HG03097 (cell line): ENCODE results near the gene PCMTD2.

Experiments used
- ATAC-seq: cut with Tn5 transposase; IDR thresholded peaks from one replicate; pipeline ENCODE4 v1.9.1; 2021; ENCODE audit not compliant: unreplicated experiment, low FRiP score

The PCMTD2 gene

DNA sequence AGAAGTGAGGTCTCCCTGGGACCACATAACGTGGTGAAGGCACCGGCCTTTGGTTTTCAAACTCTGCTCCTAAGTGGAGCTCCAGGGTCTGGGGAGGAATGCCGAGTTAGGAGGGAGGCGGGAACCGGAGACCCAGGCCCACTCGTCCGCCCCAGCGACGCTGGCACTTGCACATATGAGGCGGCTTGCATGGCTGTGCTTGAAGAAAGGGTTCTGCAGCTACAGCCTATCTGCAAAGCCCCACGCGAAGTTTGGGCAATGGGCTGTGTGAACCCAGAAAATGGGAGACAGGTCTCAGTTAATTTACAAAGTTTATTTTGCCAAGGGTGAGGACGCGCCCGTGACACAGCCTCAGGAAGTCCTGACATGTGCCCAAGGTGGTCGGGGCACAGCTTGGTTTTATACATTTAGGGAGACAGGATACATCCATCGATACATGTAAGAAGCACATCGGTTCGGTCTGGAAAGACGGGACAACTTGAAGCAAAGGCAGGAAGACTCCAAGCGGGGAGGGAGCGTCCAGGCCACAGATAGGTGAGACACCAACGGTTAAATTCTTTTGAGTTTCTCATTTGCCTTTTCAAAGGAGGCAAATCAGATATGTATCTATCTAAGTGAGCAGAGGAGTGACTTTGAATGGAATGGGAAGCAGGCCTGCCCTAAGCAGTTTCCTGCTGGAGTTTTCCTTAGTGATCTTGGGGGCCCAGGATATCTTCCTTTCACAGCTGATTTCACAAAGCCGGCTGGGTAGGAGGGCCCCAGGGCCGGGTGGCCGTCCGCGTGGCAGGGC lies 782 bp upstream of the PCMTD2 start:
- no peak for ATAC-seq

DNA sequence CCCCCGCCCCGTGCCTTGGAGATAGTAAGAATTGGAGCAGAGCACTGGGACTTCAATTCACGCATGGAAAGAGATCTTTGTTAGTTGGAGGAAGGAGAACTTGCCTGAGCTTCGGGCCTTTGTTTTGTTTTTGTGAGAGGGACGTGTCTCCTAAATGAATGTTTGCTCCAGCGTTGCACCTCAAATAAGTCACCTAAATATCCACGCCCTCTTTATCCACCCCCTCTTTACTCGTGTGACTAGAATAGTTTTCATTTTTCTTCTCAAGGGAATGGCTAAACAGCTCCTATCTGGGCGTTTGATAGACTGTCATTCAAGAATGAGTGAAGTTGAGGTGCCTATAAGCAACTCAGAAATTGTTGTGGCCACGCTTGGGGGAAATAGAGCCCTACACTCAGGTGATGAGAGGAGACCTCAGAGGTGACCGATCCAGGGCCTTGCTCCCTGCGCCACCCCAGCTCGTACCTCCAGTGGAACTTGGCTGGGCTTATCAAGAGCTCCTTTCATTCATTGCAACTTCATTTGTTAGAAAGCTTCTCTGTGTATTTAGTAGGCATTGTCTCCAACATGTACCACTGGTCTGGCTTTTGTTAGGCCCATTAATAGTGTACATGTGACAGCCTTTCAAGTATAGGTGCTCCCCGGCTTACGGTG lies 861 bp downstream of the PCMTD2 start:
- no peak for ATAC-seq

DNA sequence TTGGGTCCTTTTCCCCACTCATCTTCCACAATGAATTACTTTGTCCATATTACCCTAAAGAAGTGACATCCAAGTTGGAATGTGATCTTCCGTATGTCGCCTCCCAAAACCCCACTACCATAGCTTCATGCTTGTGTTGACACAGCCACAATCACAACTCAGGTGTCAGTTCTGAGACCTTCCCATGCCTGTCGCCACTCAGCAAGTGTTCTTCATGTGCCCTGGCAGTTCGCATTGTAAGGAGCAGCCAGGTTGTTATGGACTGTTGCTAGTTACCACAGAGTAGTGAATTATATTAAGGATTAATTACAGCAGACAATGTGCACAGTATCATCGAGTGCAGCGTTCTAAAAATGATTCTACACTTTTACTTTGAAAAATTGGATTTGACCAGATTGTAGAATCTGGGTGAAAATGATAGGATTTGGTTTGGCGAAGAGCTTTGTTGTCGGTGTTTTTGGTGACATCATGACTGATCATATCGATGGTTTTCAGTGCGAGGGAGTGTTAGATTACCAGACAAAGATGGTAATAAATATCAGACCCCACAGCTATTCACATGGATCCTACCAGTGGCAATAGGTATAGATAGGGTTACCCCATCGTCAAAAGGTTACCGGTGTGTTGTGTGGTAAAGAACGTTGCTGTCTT lies 1.7 kb downstream of the PCMTD2 start:
- ATAC-seq: no peak

DNA sequence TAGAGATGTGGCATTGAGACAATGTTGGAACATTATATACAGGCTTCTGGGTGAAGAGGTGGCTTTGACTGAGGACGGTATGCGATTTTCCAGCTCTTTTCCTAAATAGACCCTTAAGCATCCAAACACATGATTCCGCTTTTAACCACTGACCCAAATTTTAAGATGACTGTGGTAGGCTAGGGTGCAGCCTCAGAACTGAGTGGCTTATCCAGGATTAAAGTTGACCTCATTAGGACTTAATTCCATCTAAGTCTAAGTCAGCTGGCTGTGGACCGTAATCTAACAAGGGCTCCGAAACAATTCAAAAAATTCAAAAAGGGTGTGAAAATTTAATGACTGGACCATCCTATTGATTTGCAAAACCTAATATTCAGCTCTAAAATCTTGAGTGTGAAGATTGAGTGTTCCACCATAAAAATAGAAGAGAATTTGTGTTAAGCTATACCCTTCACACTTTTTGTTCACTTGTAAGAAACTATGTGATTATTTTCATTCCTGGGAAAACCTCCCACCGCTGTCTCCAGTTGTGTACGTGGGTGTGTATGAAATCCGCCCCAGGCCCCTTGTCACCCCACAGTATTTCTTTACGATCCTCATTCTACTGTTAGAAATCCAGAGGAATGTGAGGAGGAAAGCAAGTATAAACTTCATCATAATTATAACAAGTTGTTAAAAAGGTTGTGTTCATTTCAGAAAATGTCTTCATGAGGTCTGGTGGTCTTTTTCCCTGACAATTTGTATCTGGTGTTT lies 2.7 kb downstream of the PCMTD2 start:
- no peak for ATAC-seq

DNA sequence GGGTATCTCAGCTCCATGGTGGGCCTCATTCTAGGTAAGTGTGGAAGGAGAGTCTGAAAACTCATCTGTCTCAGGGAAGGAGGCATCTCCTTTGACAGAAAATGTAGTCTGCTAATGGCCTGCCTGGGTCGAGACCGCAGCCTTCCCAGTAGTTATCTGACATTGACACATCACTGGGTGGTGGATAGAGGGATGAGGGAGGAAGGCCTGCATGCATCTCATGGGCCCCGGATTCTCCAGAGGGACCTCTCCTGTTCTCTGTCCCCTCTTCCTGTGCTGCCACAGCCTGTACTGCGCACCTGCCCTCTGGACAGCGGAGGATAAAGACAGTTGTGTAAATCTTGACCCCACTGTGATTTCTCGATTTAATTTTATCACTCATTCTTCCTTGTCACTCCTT lies 4.7 kb downstream of the PCMTD2 start:
- ATAC-seq: no peak

DNA sequence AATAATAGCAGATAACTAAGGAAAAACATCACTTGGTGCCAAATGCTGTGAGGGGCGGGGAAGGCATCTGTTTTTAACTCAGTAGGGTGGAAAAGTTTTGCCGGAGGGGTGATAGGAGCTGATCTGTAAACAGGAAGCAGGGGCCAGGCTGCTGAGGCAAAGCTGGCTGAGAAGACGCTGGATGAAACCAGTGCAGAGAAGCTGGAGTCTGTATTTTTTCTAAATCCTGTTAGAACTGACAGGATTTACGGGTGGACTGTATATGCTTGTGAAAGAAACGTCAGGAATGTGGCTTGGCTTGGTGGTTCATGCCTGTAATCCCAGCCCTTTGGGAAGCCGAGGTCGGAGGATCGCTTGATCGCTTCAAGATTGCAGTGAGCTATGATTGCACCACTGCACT lies 5.6 kb downstream of the PCMTD2 start:
- no peak for ATAC-seq

DNA sequence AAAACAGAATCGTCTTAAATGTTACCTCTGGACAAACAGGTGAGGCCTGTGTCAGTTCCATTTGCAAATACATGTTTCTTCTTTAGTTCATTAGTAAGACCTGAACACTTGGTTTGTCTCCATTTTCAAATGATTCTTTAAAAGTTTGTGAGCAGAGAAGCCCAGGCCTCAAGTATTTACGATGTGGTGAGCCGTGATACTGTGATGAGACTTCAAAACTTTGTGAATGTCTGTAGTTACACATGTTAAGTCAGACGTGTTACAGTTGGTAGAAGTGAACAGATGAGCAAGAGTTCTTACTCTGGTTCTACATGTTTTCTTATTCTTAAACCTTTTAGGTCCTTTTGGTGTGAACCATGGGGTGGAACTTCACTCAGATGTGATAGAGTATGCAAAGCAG lies 8.5 kb downstream of the PCMTD2 start:
- no peak for ATAC-seq

DNA sequence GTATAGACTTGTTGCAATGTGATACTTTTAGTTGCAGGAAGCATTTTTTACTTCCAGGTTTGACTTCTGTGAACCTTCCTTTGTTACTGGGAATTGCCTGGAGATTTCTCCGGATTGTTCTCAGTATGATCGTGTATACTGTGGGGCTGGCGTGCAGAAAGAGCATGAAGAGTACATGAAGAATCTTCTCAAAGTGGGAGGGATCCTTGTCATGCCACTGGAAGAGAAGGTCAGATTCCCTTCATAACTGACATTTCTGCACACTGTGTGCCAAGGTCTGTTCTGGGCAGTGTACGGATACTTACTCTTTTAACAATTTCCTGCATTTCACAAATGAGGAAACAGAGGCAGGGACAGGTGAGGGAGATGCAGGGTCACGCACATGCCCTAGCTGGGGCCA lies 9.7 kb downstream of the PCMTD2 start:
- no peak for ATAC-seq

DNA sequence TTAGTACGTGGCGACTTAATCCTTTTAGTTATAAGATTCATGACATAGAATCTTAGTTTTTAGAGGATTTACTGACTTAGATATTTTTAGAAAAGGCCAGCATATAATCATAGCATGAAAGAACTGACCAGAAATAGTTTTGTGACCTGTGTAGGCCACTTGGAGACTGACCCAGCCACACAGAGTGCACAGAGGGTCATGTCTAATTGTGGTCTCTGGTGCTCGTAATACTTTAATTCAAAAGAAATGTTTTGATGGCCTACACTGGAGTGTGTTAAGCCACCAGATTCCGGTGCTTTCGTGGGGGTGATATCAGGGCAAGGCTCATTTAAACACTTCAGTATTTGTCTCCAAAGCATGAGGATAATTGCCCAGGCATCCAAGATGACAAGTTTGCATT lies 11.4 kb downstream of the PCMTD2 start:
- ATAC-seq: no peak

DNA sequence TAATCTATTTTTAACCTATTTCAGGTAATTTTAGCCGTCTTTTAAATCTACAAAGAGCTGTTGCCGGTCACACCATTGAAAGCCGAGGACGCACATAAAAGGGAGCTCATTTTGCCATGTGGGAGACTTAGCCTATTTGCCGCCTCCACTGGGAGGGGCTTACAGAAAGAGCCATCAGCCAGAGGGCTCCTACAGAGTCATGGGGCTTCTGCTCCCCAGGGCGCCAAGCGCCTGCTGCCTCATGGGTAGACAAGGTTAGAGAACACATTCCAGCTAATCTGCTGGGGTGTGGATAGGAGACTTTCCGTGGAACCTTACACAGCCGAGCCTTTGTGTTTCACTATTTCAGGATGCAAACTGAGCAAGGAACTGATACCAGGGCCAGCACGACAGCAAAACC lies 12.6 kb downstream of the PCMTD2 start:
- ATAC-seq: no peak

DNA sequence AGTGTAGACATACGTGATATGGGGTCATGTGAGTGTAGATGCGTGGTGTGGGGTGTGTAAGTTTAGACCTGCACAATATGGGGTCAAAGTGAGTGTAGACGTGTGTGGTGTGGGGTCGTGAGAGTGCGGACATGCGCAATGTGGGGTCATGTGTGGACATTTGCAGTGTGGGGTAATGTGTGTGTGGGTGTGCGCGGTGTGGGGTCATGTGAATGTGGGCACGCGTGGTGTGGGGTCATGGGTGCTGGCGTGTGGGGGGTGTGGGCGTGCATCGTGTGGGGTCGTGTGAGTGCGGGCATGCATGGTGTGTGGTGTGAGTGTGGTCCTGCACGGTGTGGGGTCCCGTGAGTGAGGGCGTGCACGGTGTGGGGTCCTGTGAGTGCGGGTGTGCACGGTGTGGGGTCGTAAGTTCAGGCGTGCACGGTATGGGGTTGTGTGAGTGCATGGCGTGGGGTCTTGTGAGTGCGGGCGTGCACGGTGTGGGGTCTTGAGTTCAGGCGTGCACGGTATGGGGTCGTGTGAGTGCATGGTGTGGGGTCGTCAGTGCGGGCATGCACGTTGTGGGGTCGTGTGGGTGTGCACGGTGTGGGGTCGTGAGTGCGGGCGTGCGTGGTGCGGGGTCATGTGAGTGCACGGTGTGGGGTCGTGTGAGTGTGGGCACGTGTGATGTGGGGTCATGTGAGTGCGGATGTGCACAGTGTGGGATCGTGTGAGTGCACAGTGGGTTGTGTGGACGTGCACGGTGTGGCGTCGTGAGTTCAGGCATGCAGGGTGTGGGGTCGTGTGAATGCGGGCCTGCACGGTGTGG lies 14.3 kb downstream of the PCMTD2 start:
- no peak for ATAC-seq

DNA sequence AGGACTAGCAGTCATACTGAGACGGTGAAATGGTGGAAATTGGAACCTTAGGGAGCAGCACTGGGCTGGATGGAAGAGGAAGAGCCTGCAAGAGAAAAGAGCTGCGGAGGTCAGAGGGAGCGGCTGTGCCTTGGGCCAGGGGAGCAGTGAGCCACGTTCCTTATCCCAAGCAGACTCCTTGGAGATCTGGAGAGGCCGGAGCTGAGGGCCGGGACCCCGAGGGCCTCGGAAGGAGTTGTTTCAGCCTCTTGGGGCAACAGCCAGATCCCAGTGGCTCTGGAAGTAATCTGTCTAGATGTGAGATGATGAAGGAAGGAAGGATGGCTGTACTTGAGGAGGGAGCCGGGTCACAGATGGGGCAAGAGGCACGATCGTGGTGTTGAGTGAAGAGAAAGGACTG lies 16.1 kb downstream of the PCMTD2 start:
- no peak for ATAC-seq

DNA sequence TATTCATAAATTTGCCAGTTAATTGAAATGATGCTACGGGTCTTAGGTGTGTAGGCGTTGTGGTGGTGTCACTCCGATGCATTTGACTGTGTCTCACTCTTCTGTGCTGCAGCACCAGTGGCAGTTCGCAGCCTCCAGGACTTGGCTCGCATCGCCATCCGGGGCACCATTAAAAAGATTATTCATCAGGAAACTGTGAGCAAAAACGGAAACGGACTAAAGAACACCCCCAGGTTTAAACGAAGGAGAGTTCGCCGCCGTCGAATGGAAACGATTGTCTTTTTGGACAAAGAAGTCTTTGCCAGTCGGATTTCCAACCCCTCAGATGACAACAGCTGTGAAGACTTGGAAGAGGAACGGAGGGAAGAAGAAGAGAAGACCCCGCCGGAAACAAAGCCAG lies 17.6 kb downstream of the PCMTD2 start:
- ATAC-seq: no peak

DNA sequence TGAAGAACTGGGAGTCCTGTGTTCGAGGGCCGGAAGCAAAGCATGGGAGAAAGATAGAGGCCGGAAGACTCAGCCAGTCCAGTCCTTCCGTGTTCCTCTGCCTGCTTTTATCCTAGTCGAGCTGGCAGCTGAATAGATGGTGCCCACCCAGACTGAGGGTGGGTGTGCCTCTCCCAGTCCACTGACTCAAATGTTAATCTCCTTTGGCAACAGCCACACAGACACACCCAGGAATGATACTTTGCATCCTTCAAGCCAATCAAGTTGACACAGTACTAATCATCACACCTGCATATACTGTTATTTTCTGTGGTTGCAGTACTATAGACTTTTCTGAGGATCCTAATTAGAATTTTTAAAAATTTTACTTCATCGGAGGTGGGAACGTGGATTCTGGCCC lies 21.3 kb downstream of the PCMTD2 start:
- ATAC-seq: no peak

DNA sequence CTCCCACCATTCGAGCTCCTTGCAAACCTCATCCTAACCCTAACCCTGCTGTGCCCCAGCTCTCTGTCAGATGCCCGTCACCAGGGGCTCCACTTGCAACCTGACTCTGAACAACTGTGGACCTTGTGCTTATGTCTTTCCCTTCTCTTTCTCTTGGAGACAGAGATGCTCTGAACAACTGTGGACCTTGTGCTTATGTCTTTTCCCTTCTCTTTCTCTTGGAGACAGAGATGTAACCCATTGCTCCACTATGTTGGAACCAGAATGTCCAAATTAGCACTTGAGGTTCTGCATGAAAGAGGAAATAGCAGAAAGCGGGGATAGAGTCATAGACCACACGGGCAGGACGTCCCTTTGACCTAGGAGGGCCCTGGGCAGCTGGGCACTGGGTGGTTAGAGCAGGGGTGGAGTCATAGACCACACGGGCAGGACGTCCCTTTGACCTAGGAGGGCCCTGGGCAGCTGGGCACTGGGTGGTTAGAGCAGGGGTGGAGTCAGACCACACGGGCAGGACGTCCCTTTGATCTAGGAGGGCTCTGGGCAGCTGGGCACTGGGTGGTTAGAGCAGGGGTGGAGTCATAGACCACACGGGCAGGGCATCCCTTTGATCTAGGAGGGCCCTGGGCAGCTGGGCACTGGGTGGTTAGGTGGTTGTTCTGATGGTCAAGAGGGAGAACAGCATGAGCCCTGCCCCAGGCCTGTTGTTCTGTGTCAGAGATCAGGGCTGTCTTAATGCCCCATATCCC lies 22.2 kb downstream of the PCMTD2 start:
- ATAC-seq: no peak

DNA sequence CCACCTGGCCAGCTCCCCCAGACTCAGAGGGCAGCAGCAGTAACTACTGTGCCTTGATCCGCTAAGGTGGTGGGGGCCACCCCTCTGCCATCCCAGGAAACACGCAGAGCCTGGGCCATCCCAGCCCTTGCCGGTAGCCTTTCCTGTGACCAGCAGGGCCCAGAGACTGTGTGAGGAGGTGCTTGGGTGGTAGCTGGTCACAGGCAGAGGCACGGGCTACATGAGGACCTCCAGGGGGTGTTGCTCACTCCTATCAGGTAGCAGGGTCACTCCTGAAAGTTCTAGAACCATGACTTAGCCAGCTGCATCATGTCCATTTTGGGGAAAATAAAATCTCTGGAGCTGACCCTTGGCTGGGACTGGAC lies 22.8 kb downstream of the PCMTD2 start:
- no peak for ATAC-seq

DNA sequence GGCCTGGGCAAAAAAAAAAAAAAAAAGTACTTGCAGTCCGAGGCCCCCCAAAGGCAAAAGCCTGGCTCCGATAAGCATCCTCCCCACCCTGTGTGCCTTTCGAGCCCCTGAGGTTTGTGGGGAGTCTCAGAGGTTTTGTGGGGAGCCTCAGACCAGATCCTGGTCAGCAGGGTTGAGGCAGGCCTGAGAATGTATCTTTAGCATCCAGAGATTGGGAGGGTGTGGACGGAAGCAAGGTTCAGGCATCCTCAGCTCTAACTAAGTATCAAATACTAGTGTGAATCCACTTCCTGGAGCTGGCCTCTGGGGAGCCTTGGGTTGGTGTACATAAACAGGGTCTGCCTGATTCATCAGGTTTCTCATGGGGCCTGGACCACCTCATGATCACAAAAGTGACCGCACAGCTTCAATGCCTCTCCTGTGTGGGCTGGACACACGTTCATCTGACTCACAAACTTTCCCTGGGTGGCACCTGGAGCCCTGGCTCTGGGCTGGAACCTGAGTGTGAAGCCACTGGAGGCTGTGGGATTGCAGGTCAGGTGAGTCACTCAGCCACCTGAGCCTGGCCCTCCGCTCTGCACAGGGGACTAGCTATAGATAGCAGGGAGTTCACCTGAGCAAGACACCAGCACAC lies 24.4 kb downstream of the PCMTD2 start:
- ATAC-seq: no peak

DNA sequence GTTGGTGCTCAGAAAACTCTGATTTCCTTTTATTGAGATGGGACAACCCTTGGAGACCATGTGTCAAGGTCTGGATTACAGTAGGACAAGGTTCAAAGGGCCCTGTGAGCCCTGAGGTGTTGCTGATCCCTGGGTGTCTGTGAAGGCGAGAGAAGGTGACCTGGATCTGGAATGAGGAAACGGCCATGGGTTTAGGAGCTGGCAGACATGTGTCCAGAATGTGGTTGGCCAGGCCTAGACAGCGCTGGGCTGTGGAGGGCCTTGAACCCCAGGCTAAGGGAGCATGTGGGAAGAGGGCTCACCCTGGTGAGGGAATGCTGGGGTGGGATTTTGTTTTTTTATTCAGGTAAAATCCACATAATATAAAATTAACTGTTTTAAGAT lies 24.9 kb downstream of the PCMTD2 start:
- no peak for ATAC-seq

DNA sequence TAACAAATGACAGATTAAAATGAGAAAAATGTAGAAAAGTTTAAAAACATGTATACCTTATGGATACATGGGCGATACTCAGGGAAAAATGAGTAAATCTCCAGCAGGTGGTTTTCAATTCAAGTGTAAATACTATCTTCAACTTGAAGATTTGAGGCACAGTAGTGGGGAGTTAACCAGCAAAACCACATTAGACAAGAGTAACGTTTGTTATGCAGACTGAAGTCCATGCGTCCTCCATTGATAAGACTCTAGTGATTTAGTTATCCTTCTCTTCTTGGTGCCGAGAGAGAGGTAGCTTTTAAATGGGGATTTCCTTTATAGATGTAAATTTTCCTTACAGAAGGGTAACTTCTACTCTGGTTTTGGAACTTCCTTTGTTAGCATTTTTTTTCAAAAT lies 28.1 kb downstream of the PCMTD2 start:
- ATAC-seq: no peak
